ENCODE data around the gene CRYGA.

The CRYGA gene

GRCh38 chr2:208182835-208183234 lies 19.4 kb upstream of the CRYGA start:
- H3K27me3 ChIP-seq (ENCODE audit: insufficient read depth, poor library complexity, severe bottlenecking) = no peaks in the 10 kb centered on the region

GRCh38 chr2:208179028-208179609 lies 15.7 kb upstream of the CRYGA start:
- ATAC-seq (ENCODE audit: low read depth) (no peak), DNase-seq (ENCODE audit: low spot score) (no peak)
- no peaks in the 10 kb centered on the region for H3K27me3 ChIP-seq (ENCODE audit: insufficient read depth, poor library complexity, severe bottlenecking)
- no peaks in the 10 kb centered on the region for H3K36me3 ChIP-seq (ENCODE audit: low read depth)
- H3K4me3 ChIP-seq (ENCODE audit: severe bottlenecking) = no peak overlapping the region
- no peaks in the 10 kb centered on the region for H3K4me1 ChIP-seq (ENCODE audit: insufficient read depth, poor library complexity, severe bottlenecking)
- no peak overlapping the region for H3K27ac ChIP-seq (ENCODE audit: poor library complexity, severe bottlenecking)
- H3K9me3 ChIP-seq (ENCODE audit: severe bottlenecking) = no peaks in the 10 kb centered on the region
- TF ChIP-seq CTCF (IDR thresholded peaks at IDR 0.05; ENCODE audit: poor library complexity, severe bottlenecking) = no peak

More at GRCh38 chr2:208182835-208183234, 19.4 kb upstream of the CRYGA start:
- no peak for TF ChIP-seq CTCF (IDR thresholded peaks at IDR 0.05; ENCODE audit: poor library complexity, severe bottlenecking)
- no peaks in the 10 kb centered on the region for H3K9me3 ChIP-seq (ENCODE audit: severe bottlenecking)
- H3K27ac ChIP-seq (ENCODE audit: poor library complexity, severe bottlenecking) = no peak overlapping the region
- no peak for DNase-seq (ENCODE audit: low spot score)
- no peaks in the 10 kb centered on the region for H3K4me1 ChIP-seq (ENCODE audit: insufficient read depth, poor library complexity, severe bottlenecking)
- ATAC-seq (ENCODE audit: low read depth) = no peak
- no peak overlapping the region for H3K4me3 ChIP-seq (ENCODE audit: severe bottlenecking)
- no peaks in the 10 kb centered on the region for H3K36me3 ChIP-seq (ENCODE audit: low read depth)

- Histone ChIP-seq H3K27ac (ENCODE audit: poor library complexity, severe bottlenecking) (no peak overlapping the region), H3K9me3 (ENCODE audit: severe bottlenecking) (no peaks in the 10 kb centered on the region), H3K36me3 (ENCODE audit: low read depth) (no peaks in the 10 kb centered on the region), H3K4me3 (ENCODE audit: severe bottlenecking) (no peak overlapping the region), H3K4me1 (ENCODE audit: insufficient read depth, poor library complexity, severe bottlenecking) (no peaks in the 10 kb centered on the region), H3K27me3 (ENCODE audit: insufficient read depth, poor library complexity, severe bottlenecking) (no peaks in the 10 kb centered on the region)
- DNase-seq (ENCODE audit: low spot score) (no peak), ATAC-seq (ENCODE audit: low read depth) (no peak)
- no peak for TF ChIP-seq CTCF (IDR thresholded peaks at IDR 0.05; ENCODE audit: poor library complexity, severe bottlenecking)
Measured at GRCh38 chr2:208175840-208176153, 12.4 kb upstream of the CRYGA start.

- H3K4me1 ChIP-seq (ENCODE audit: insufficient read depth, poor library complexity, severe bottlenecking) = no peaks in the 10 kb centered on the region
- no peaks in the 10 kb centered on the region for H3K27me3 ChIP-seq (ENCODE audit: insufficient read depth, poor library complexity, severe bottlenecking)
- peak; percentile 91 for TF ChIP-seq CTCF (IDR thresholded peaks at IDR 0.05; ENCODE audit: poor library complexity, severe bottlenecking)
- no peak overlapping the region for H3K27ac ChIP-seq (ENCODE audit: poor library complexity, severe bottlenecking)
- H3K36me3 ChIP-seq (ENCODE audit: low read depth) = no peaks in the 10 kb centered on the region
- no peak overlapping the region for H3K4me3 ChIP-seq (ENCODE audit: severe bottlenecking)
- H3K9me3 ChIP-seq (ENCODE audit: severe bottlenecking) = no peaks in the 10 kb centered on the region
- DNase-seq (ENCODE audit: low spot score) (no peak), ATAC-seq (ENCODE audit: low read depth) (peak; percentile 99)
Measured at GRCh38 chr2:208175069-208175839, 11.9 kb upstream of the CRYGA start.

GRCh38 chr2:208174144-208174543 lies 10.8 kb upstream of the CRYGA start:
- no peak for ATAC-seq (ENCODE audit: low read depth)
- Histone ChIP-seq H3K27me3 (ENCODE audit: insufficient read depth, poor library complexity, severe bottlenecking) (no peaks in the 10 kb centered on the region), H3K4me1 (ENCODE audit: insufficient read depth, poor library complexity, severe bottlenecking) (no peaks in the 10 kb centered on the region), H3K36me3 (ENCODE audit: low read depth) (no peaks in the 10 kb centered on the region), H3K9me3 (ENCODE audit: severe bottlenecking) (no peaks in the 10 kb centered on the region), H3K4me3 (ENCODE audit: severe bottlenecking) (no peak overlapping the region), H3K27ac (ENCODE audit: poor library complexity, severe bottlenecking) (no peak overlapping the region)
- TF ChIP-seq CTCF (IDR thresholded peaks at IDR 0.05; ENCODE audit: poor library complexity, severe bottlenecking) = no peak
- no peak for DNase-seq (ENCODE audit: low spot score)

Data from RWPE2 (cell line).